HCT116 (cell line): Measurements from ENCODE around the gene ZNF488.

ENCODE experiments used
- CBX3 ChIP-seq: IDR thresholded peaks from 2 replicates; pipeline ENCODE4 v1.6.1; 2012; ENCODE audit warnings: low read depth
- CEBPB ChIP-seq: IDR thresholded peaks from 2 replicates; pipeline ENCODE4 v1.6.1; 2012; ENCODE audit warnings: low read depth
- CTCF ChIP-seq, 3 experiments: fragments of 200-600 bp in 1 of 3; sonication (generic) in 1 of 3; IDR thresholded peaks in 2 of 3; conservative IDR thresholded peaks in 1 of 3; 2 replicates each; pipeline ENCODE4 v1.5.1; 2012 to 2017; ENCODE audit warnings: low read depth in 2 of 3, low read length in 2 of 3, antibody characterized with exemption in 1 of 3, borderline replicate concordance in 1 of 3, control low read depth in 1 of 3, mild to moderate bottlenecking in 1 of 3, mixed read lengths in 1 of 3, mixed run types in 1 of 3, moderate library complexity in 1 of 3; ENCODE audit not compliant: insufficient read depth in 1 of 3
- EGR1 ChIP-seq: IDR thresholded peaks from 2 replicates; pipeline ENCODE4 v1.6.1; 2012; ENCODE audit warnings: low read depth
- EZH2 ChIP-seq: fragments of 200-600 bp; sonication (generic); IDR thresholded peaks from 2 replicates; pipeline ENCODE4 v1.6.1; 2017; ENCODE audit warnings: antibody characterized with exemption, mixed run types
- EZH2phosphoT487 ChIP-seq: fragments of 200-600 bp; IDR thresholded peaks from 2 replicates; pipeline ENCODE4 v1.6.1; 2018; ENCODE audit warnings: antibody characterized with exemption, borderline replicate concordance
- JUND ChIP-seq: IDR thresholded peaks from 2 replicates; pipeline ENCODE4 v1.6.1; 2012
- MAX ChIP-seq: IDR thresholded peaks from 2 replicates; pipeline ENCODE4 v1.6.1; 2012
- POLR2A ChIP-seq: IDR thresholded peaks from 2 replicates; pipeline ENCODE4 v1.7.0; 2011; ENCODE audit warnings: borderline replicate concordance; ENCODE audit not compliant: insufficient read depth, insufficient read length; ENCODE audit errors: extremely low read depth
- POLR2AphosphoS5 ChIP-seq: IDR thresholded peaks from 2 replicates; pipeline ENCODE4 v1.6.1; 2011; ENCODE audit warnings: mild to moderate bottlenecking, low read depth, low read length, moderate library complexity
- REST ChIP-seq: IDR thresholded peaks from 2 replicates; pipeline ENCODE4 v1.6.1; 2012; ENCODE audit warnings: low read depth
- TCF7L2 ChIP-seq: IDR thresholded peaks from 2 replicates; pipeline ENCODE4 v1.7.0; 2011; ENCODE audit warnings: borderline replicate concordance, inconsistent platforms; ENCODE audit not compliant: insufficient read depth, insufficient read length; ENCODE audit errors: extremely low read depth
- YY1 ChIP-seq: IDR thresholded peaks from 2 replicates; pipeline ENCODE4 v1.6.1; 2011; ENCODE audit warnings: low read length, low read depth, moderate library complexity, mild to moderate bottlenecking; ENCODE audit not compliant: insufficient replicate concordance; ENCODE audit errors: extremely low read depth

- TF ChIP-seq EZH2 (no peak), JUND (no peak), CEBPB (no peak), CTCF (IDR thresholded peaks at IDR 0.05 in 2 of 3, conservative IDR thresholded peaks at IDR 0.05 in 1 of 3; ENCODE audit: borderline replicate concordance in 1 of 3, insufficient read depth in 1 of 3, low read depth in 2 of 3, low read length in 2 of 3) (no peak), YY1 (no peak), POLR2A (no peak), MAX (no peak), TCF7L2 (no peak), CBX3 (no peak), POLR2AphosphoS5 (no peak), EGR1 (no peak), EZH2phosphoT487 (no peak), REST (no peak)
These were observed 5.9 kb downstream of the ZNF488 start for GRCh38 chr10:47378183-47378510.
